Germinal center (tissue), 1 donor: ENCODE results near the gene RNU4-1.
"Not testable (repeated sequence)": the region's sequence is repeated elsewhere in the genome, so short reads cannot be mapped to it uniquely, and the experiment has no call there.

ENCODE experiments used
- DNase-seq: peaks from one replicate; pipeline ENCODE4 v3.0.0; 2012; ENCODE audit warnings: mixed read lengths, low spot score

Gene RNU4-1

GRCh38 chr12:120258323-120258896 is 34.6 kb downstream of the RNU4-1 start:
- no peak for DNase-seq

GRCh38 chr12:120257041-120257821 is 35.8 kb downstream of the RNU4-1 start:
- no peak for DNase-seq

GRCh38 chr12:120254809-120255208 is 38.2 kb downstream of the RNU4-1 start:
- no peak for DNase-seq

- DNase-seq, result not testable (repeated sequence)
These were observed 39.7 kb downstream of the RNU4-1 start for GRCh38 chr12:120253313-120253712.

GRCh38 chr12:120252071-120252906 is 40.7 kb downstream of the RNU4-1 start:
- DNase-seq, result no peak

GRCh38 chr12:120251364-120252070 is 41.5 kb downstream of the RNU4-1 start:
- DNase-seq, result not testable (repeated sequence)

GRCh38 chr12:120249875-120250795 is 42.9 kb downstream of the RNU4-1 start:
- DNase-seq, result no peak

- no peak for DNase-seq
These were observed 43.7 kb downstream of the RNU4-1 start for GRCh38 chr12:120249266-120249874.

- no peak for DNase-seq
These were observed 45.4 kb downstream of the RNU4-1 start for GRCh38 chr12:120247621-120248030.

- no peak for DNase-seq
These were observed 45.9 kb downstream of the RNU4-1 start for GRCh38 chr12:120247183-120247582.

GRCh38 chr12:120246705-120247104 is 46.3 kb downstream of the RNU4-1 start:
- not testable (repeated sequence) for DNase-seq
